ENCODE results near the gene PROSER1. TPM values are rescaled to one million over a fixed set of nuclear protein-coding genes. Genes with fewer than 3 reads are reported as not detected.

Gene PROSER1
- total RNA-seq, 1 experiment from 2014 or later = 18.5 TPM

Other genes with a start within 250 kb of the PROSER1 start
- not detected in 2 replicates for gene STOML3, start 47.3 kb downstream of the PROSER1 start, total RNA-seq (2014; rRNA removed; shearing (Covaris generic))
- 7.4 and 10.1 TPM in 2 replicates for gene NHLRC3, start 367 bp upstream of the PROSER1 start, total RNA-seq (2014; rRNA removed; shearing (Covaris generic))